Activated T-cell treated with anti-CD3 and anti-CD28 coated beads for 24 hours (primary cell): ENCODE measurements around the gene ADARB2.
"Not testable (repeated sequence)": the region's sequence is repeated elsewhere in the genome, so short reads cannot be mapped to it uniquely, and the experiment has no call there.

Experiments used
- DNase-seq: peaks from one replicate; pipeline ENCODE4 v3.0.0-alpha.2; 2020; ENCODE audit warnings: low read depth

Gene ADARB2

GRCh38 chr10:1367938-1368841, 369.1 kb downstream of the ADARB2 start:
- DNase-seq = no peak

GRCh38 chr10:1366811-1367425, 370.4 kb downstream of the ADARB2 start:
- no peak for DNase-seq

GRCh38 chr10:1366322-1366691, 371.0 kb downstream of the ADARB2 start:
- DNase-seq = no peak

GRCh38 chr10:1365540-1366321, 371.6 kb downstream of the ADARB2 start:
- no peak for DNase-seq

GRCh38 chr10:1364151-1364910, 373.0 kb downstream of the ADARB2 start:
- no peak for DNase-seq

GRCh38 chr10:1363446-1364121, 373.7 kb downstream of the ADARB2 start:
- DNase-seq = no peak

GRCh38 chr10:1362589-1363445, 374.5 kb downstream of the ADARB2 start:
- DNase-seq = no peak

GRCh38 chr10:1361411-1362105, 375.8 kb downstream of the ADARB2 start:
- DNase-seq = no peak

GRCh38 chr10:1360558-1361164, 376.7 kb downstream of the ADARB2 start:
- no peak for DNase-seq

GRCh38 chr10:1360011-1360557, 377.2 kb downstream of the ADARB2 start:
- DNase-seq = no peak

- no peak for DNase-seq
These were observed 377.7 kb downstream of the ADARB2 start for GRCh38 chr10:1359626-1359955.

- DNase-seq = peak; percentile 6
These were observed 378.3 kb downstream of the ADARB2 start for GRCh38 chr10:1358860-1359625.

- DNase-seq = no peak
These were observed 379.2 kb downstream of the ADARB2 start for GRCh38 chr10:1358147-1358546.

- DNase-seq = no peak
These were observed 381.0 kb downstream of the ADARB2 start for GRCh38 chr10:1356349-1356748.

- no peak for DNase-seq
These were observed 382.3 kb downstream of the ADARB2 start for GRCh38 chr10:1354809-1355710.

- DNase-seq = not testable (repeated sequence)
These were observed 385.0 kb downstream of the ADARB2 start for GRCh38 chr10:1352296-1352695.

GRCh38 chr10:1348773-1349050, 388.6 kb downstream of the ADARB2 start:
- DNase-seq = no peak
